ENCODE results near the gene DCLK1. TPM values are rescaled to one million over a fixed set of nuclear protein-coding genes. Genes with fewer than 3 reads are reported as not detected.

The DCLK1 gene
- total and polyA plus RNA-seq, 10 of the 15 experiments (the other 5 are each of a cell fraction or from before 2014, with no cell fraction given), result not detected

- TF ChIP-seq PRDM15 (CRISPR knock-in tag; IDR thresholded peaks at IDR 0.05) (no peak), MEF2B (IDR thresholded peaks at IDR 0.05; ENCODE audit: partially characterized antibody, poor library complexity, severe bottlenecking) (no peak), E2F8 (IDR thresholded peaks at IDR 0.05; ENCODE audit: low read depth, partially characterized antibody) (no peak), IKZF1 (conservative IDR thresholded peaks at IDR 0.05) (no peak)
These were observed 20.4 kb upstream of the DCLK1 start (continued) for GRCh38 chr13:36151591-36151990.

GRCh38 chr13:36148446-36148845, 17.3 kb upstream of the DCLK1 start:
- no peaks in the 10 kb centered on the region for H3K4me1 ChIP-seq (ENCODE audit: control insufficient read depth, insufficient read depth, low read length)
- TF ChIP-seq E2F8 (IDR thresholded peaks at IDR 0.05; ENCODE audit: low read depth, partially characterized antibody) (no peak), SIX5 (IDR thresholded peaks at IDR 0.05; ENCODE audit: low read depth, low read length, severe bottlenecking) (no peak)
- H3K4me3 ChIP-seq, result no peak overlapping the region
- CTCF ChIA-PET, result no interaction called here
- H3K27me3 ChIP-seq (replicated peaks in 1 of 2; ENCODE audit: control insufficient read depth in 2 of 2, insufficient read depth in 2 of 2, low read length in 1 of 2), result no peaks in the 10 kb centered on the region
- WGBS (ENCODE audit: insufficient coverage, insufficient replicate concordance, low lambda C conversion rate, missing lambda C conversion rate), result 56% methylated on average over 1 of the region's 1 CpG
- POLR2A ChIA-PET, result no interaction called here
- SMC1A ChIA-PET (ENCODE audit: uncharacterized antibody, unreplicated experiment), result no interaction called here
- no peaks in the 10 kb centered on the region for H3K9me3 ChIP-seq (replicated peaks; ENCODE audit: control insufficient read depth, insufficient read depth, low read length)
- ATAC-seq, result no peak
- no TSS peak for BruUV-seq (replicated peaks)
- RAD21 ChIA-PET (ENCODE audit: unreplicated experiment), result interaction anchor here (0.6 kb wide), 1 partner anchor 828 kb away, joined by 4 read pairs; no protein-coding TSS in a partner anchor
- no peak for DNase-seq (ENCODE audit: low read depth, low spot score)
- no peak overlapping the region for H2AFZ ChIP-seq (ENCODE audit: control insufficient read depth, low read depth, low read length)
- FAIRE-seq, result no peak
- H3K9ac ChIP-seq (ENCODE audit: control insufficient read depth, insufficient read depth, low read length), result no peak overlapping the region
- H3K4me2 ChIP-seq (ENCODE audit: control insufficient read depth, insufficient read depth), result no peak overlapping the region
- in situ Hi-C loops (cut with MboI) (no loop called here), intact Hi-C loops (cut with micrococcal nuclease; ENCODE audit: unreplicated experiment) (no loop called here)
- no peak overlapping the region for H3K27ac ChIP-seq (ENCODE audit: control insufficient read depth, insufficient read depth)
- H3K79me2 ChIP-seq (ENCODE audit: control insufficient read depth, insufficient read depth, low read length), result no peaks in the 10 kb centered on the region
- H4K20me1 ChIP-seq (ENCODE audit: control insufficient read depth, insufficient read depth), result no peaks in the 10 kb centered on the region
- H3K36me3 ChIP-seq (ENCODE audit: control insufficient read depth in 2 of 2, insufficient read depth in 2 of 2, low read length in 1 of 2), result no peaks in the 10 kb centered on the region
